Muscle of leg (tissue), 11 donors: ENCODE data around the gene UROD. TPM values are rescaled to one million over a fixed set of nuclear protein-coding genes. Genes with fewer than 3 reads are reported as not detected.
"Not testable (repeated sequence)": the region's sequence is repeated elsewhere in the genome, so short reads cannot be mapped to it uniquely, and the experiment has no call there.

Experiments
- DNase-seq: peaks from one replicate; pipeline ENCODE4 v3.0.0; 2013
- H3K27ac ChIP-seq: one replicate; pipeline ENCODE4 v1.5.1; 2013; ENCODE audit warnings: mild to moderate bottlenecking, low read length, control low read depth
- H3K27me3 ChIP-seq: one replicate; pipeline ENCODE4 v1.6.1; 2013; ENCODE audit warnings: low read length; ENCODE audit not compliant: control insufficient read depth, insufficient read depth
- H3K36me3 ChIP-seq: one replicate; pipeline ENCODE4 v1.6.1; 2013; ENCODE audit warnings: low read length; ENCODE audit not compliant: control insufficient read depth, insufficient read depth
- H3K4me1 ChIP-seq: one replicate; pipeline ENCODE4 v1.6.1; 2013; ENCODE audit warnings: low read length; ENCODE audit not compliant: control insufficient read depth, insufficient read depth
- H3K4me3 ChIP-seq: one replicate; pipeline ENCODE4 v1.5.1; 2013; ENCODE audit warnings: low read length, control low read depth
- H3K9me3 ChIP-seq: replicated peaks from 2 replicates; pipeline ENCODE4 v1.6.1; 2013; ENCODE audit warnings: low read depth, low read length; ENCODE audit not compliant: control insufficient read depth
- WGBS: methylation state at CpG from one replicate; pipeline ENCODE4 v1.1.5; 2013; ENCODE audit warnings: missing lambda C conversion rate; ENCODE audit not compliant: insufficient coverage; 5-methylcytosine and 5-hydroxymethylcytosine counted together
- polyA plus RNA-seq, 8 donors: library from polyadenylated mRNA; unstranded; fragments of 120-200 nt; gene quantifications; one replicate each; pipeline versions ENCODE4 v1.2.1 to v1.2.3, GENCODE V29; 2013; ENCODE audit warnings: inconsistent platforms in 1 of 8, low replicate concordance in 1 of 8; ENCODE audit not compliant: insufficient read length in 8 of 8, insufficient read depth in 1 of 8
- total RNA-seq: library from RNA; stranded (reverse); fragments of 120-200 nt; gene quantifications from one replicate; pipeline ENCODE4 v1.2.4, GENCODE V29; 2013

Gene UROD
- total and polyA plus RNA-seq, 9 donors: 79.9 to 96.8 (median 87.7) TPM

DNA sequence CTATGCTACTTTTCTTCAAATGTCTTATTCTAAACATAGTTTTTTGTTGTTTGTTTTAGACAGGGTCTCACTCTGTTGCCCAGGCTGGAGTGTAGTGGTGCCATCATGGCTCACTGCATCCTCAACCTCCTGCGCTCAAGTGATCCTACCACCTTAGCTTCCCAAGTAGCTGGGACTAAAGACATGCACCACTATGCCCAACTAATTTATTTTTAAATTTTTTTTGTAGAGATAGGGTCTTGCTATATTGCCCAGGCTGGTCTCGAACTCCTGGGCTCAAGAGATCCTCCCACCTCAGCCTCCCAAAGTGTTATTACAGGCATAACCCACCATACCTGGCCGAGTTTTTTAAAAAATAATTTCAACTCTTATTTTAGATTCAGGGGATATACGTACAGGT, 50.4 kb downstream of the UROD start:
- DNase-seq, H3K4me1 ChIP-seq, H3K9me3 ChIP-seq, H3K4me3 ChIP-seq, H3K27ac ChIP-seq, H3K27me3 ChIP-seq, H3K36me3 ChIP-seq: not testable (repeated sequence)
- no CpG with 5 or more reads among the region's 4 CpGs for WGBS

DNA sequence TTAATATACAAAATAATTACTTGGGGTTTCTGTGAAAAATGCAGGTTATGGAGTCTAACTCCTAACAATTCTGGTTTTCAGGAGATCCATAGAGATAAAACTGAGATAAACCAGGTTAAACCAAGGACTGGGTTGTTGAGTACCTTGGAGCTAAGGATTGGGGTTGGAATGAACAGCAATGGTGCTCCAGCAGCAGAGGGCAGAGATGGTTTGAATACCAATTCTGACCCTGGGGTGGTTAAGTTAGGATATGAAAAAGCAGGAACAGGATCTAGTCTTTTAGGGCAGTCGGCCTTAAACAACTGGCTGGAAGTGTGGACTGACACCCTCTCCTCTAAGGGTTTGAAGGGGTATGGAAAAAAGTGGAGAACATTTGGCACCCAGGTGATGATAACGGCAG, 53.0 kb downstream of the UROD start:
- Histone ChIP-seq H3K4me1 (no peaks in the 10 kb centered on the region), H3K36me3 (no peaks in the 10 kb centered on the region)
- no CpG with 5 or more reads among the region's 2 CpGs for WGBS

More for the DNA sequence above, 53.0 kb downstream of the UROD start:
- Histone ChIP-seq H3K27ac (no peak overlapping the region), H3K4me3 (no peak overlapping the region), H3K9me3 (no peaks in the 10 kb centered on the region), H3K27me3 (no peaks in the 10 kb centered on the region)
- no peak for DNase-seq

Other genes with a start within 250 kb of the UROD start
- gene RPS8, start 236.7 kb upstream of the UROD start, total RNA-seq: 4,408 TPM
- gene RPS8, start 236.7 kb upstream of the UROD start, polyA plus RNA-seq: 1,000 to 10,000 TPM; 2,811 to 3,640 (median 3,091) TPM
- 0.18 TPM for gene BEST4, start 224.1 kb upstream of the UROD start, total RNA-seq
- 1 to 10 TPM in 1 of 8 donors, under 1 TPM in 7; 0.30 to 1.4 (median 0.36) TPM for gene BEST4, start 224.1 kb upstream of the UROD start, polyA plus RNA-seq
- gene PLK3, start 211.9 kb upstream of the UROD start, total RNA-seq: 8.3 TPM
- gene PLK3, start 211.9 kb upstream of the UROD start, polyA plus RNA-seq: 10 to 100 TPM; 11.3 to 20.8 (median 13.9) TPM
- 0.40 TPM for gene DYNLT4, start 204.9 kb upstream of the UROD start, total RNA-seq
- under 1 TPM in 7 of 8 donors, not detected in 1; 0.14 to 0.58 (median 0.28) TPM for gene DYNLT4, start 204.9 kb upstream of the UROD start, polyA plus RNA-seq
- gene BTBD19, start 203.7 kb upstream of the UROD start, total RNA-seq: 2.9 TPM
- gene BTBD19, start 203.7 kb upstream of the UROD start, polyA plus RNA-seq: 1 to 10 TPM; 4.3 to 9.5 (median 8.2) TPM
- gene PTCH2, start 169.0 kb upstream of the UROD start, total RNA-seq: 2.7 TPM
- 10 to 100 TPM in 3 of 8 donors, 1 to 10 TPM in 5; 5.8 to 14.1 (median 9.0) TPM for gene PTCH2, start 169.0 kb upstream of the UROD start, polyA plus RNA-seq
- gene EIF2B3, start 25.7 kb upstream of the UROD start, total RNA-seq: 36.5 TPM
- 10 to 100 TPM; 26.6 to 33.9 (median 28.3) TPM for gene EIF2B3, start 25.7 kb upstream of the UROD start, polyA plus RNA-seq
- 13.2 TPM for gene HECTD3, start 930 bp upstream of the UROD start, total RNA-seq
- 10 to 100 TPM; 26.3 to 33.3 (median 31.5) TPM for gene HECTD3, start 930 bp upstream of the UROD start, polyA plus RNA-seq
- gene ZSWIM5, start 194.4 kb downstream of the UROD start, total RNA-seq: 0.35 TPM
- 1 to 10 TPM in 1 of 8 donors, under 1 TPM in 7; 0.25 to 1.0 (median 0.48) TPM for gene ZSWIM5, start 194.4 kb downstream of the UROD start, polyA plus RNA-seq